GM13976 (cell line): Measurements from ENCODE around the gene POLG2.
"Not testable (repeated sequence)": the region's sequence is repeated elsewhere in the genome, so short reads cannot be mapped to it uniquely, and the experiment has no call there.

Source experiments
- DNase-seq: peaks from one replicate; pipeline ENCODE4 v3.0.0; 2012; ENCODE audit warnings: low spot score
- in situ Hi-C: fragments of 300-500 bp; cut with MboI; formaldehyde crosslinking; loops from one replicate; pipeline ENCODE4 v1.12.0; 2022; ENCODE audit warnings: low sequenced_read_pairs, mixed read lengths, inconsistent platforms; ENCODE audit not compliant: unreplicated experiment
- TF ChIP-seq, protein P1 (sequence below): IDR thresholded peaks from 2 replicates; pipeline ENCODE4 v1.5.1; 2012; ENCODE audit warnings: borderline replicate concordance, mild to moderate bottlenecking; ENCODE audit not compliant: insufficient read depth; ENCODE audit errors: extremely low read depth, missing control alignments, control extremely low read depth

POLG2 gene

GRCh38 chr17:64472564-64472963 is 24.3 kb downstream of the POLG2 start:
- no peak for DNase-seq
- TF ChIP-seq, protein P1, sequence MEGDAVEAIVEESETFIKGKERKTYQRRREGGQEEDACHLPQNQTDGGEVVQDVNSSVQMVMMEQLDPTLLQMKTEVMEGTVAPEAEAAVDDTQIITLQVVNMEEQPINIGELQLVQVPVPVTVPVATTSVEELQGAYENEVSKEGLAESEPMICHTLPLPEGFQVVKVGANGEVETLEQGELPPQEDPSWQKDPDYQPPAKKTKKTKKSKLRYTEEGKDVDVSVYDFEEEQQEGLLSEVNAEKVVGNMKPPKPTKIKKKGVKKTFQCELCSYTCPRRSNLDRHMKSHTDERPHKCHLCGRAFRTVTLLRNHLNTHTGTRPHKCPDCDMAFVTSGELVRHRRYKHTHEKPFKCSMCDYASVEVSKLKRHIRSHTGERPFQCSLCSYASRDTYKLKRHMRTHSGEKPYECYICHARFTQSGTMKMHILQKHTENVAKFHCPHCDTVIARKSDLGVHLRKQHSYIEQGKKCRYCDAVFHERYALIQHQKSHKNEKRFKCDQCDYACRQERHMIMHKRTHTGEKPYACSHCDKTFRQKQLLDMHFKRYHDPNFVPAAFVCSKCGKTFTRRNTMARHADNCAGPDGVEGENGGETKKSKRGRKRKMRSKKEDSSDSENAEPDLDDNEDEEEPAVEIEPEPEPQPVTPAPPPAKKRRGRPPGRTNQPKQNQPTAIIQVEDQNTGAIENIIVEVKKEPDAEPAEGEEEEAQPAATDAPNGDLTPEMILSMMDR, result no peak
- in situ Hi-C loops, result no loop called here

DNA sequence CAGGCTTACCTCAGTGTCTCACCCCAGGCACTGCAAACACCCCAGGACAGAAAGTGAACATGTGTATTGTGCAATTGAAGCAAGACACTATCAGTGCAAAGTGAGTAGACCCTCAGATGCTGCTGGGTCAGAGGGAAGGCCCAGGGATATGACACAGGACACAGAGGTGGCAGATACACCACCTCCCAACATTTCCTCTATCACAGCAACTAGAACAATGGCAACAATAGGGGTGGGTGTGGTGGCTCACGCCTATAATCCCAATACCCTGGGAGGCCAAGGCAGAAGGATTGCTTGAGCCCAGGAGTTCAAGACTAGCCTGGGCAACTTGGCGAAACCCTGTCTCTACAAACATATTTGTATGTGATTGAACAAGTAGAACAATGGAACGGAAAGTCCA is 25.4 kb downstream of the POLG2 start:
- DNase-seq, result no peak
- in situ Hi-C loops, result no loop called here
- TF ChIP-seq, protein P1, result no peak

- TF ChIP-seq, protein P1, result no peak
- no peak for DNase-seq
- in situ Hi-C loops, result no loop called here
These were observed 26.2 kb downstream of the POLG2 start for GRCh38 chr17:64470625-64471024.

DNA sequence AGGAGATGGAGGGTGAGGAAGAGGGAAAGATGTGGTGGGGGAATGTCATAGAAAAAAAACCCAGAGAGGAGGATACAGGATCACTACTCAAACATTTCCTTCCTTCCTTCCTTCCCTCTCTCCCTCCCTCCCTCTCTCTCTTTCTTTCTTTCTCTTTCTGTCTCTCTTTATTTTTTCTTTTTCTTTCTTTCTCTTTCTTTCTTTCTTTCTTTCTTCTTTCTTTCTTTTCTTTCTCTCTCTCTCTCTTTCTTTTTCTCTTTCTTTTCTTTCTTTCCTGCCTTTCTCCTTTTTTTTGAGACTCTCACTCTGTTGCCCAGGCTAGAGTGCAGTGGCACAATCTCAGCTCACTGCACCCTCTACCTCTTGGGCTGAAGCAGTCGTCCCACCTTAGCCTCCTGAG is 30.0 kb downstream of the POLG2 start:
- in situ Hi-C loops, DNase-seq: not testable (repeated sequence)

- TF ChIP-seq, protein P1, result no peak
- no peak for DNase-seq
- in situ Hi-C loops, result no loop called here
These were observed 30.7 kb downstream of the POLG2 start for GRCh38 chr17:64466019-64466735.

- no peak for DNase-seq
- TF ChIP-seq, protein P1, result no peak
- in situ Hi-C loops, result no loop called here
These were observed 35.1 kb downstream of the POLG2 start for GRCh38 chr17:64461788-64462187.

DNA sequence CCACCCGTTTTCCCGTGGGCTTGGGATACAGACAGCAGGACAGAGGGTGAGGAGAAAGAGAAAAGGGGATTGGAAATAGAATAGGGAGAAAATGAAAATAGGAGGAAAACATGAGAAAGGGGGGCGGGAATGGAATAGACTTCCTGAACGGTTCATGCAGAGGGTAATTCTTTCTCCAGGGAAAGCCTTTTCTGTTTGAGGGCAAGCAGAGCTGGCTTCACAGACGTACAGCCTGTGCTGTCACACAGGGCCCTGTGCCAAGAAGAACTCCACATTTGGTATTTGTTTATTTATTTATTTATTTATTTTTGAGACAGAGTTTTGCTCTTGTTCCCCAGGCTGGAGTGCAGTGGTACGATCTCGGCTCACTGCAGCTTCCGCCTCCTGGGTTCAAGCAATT is 35.9 kb downstream of the POLG2 start:
- DNase-seq, result no peak
- TF ChIP-seq, protein P1, result no peak
- in situ Hi-C loops, result no loop called here

DNA sequence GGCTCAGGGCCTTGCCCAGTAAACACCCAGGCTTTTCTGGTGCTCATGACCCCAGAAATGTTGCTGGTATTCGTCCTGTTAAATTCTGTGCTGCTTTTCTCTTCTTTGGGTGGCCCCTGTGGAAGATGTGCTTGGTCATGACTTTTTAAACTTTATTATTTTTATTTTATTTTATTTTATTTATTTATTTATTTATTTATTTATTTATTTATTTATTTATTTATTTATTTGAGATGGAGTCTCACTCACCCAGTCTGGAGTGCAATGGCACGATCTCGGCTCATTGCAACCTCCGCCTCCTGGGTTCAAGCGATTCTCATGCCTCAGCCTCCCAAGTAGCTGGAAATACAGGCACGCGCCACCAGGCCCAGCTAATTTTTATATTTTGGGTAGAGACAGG is 37.0 kb downstream of the POLG2 start:
- DNase-seq, in situ Hi-C loops: not testable (repeated sequence)
